Right lobe of liver (tissue), 4 donors: ENCODE results near the gene UFD1.

Experiments used
- CTCF ChIP-seq, 4 donors: fragments of 200-600 bp in 3 of 4; fragments of 450-650 bp in 1 of 4; IDR thresholded peaks; one replicate each; pipeline versions ENCODE4 v1.5.1 to v1.8.0; 2016 to 2022; ENCODE audit warnings: antibody characterized with exemption in 4 of 4, mild to moderate bottlenecking in 2 of 4
- POLR2A ChIP-seq: fragments of 450-650 bp; IDR thresholded peaks from one replicate; pipeline ENCODE4 v1.6.1; 2017; ENCODE audit warnings: antibody characterized with exemption, mild to moderate bottlenecking
- donor health status: DM: no; HTN: no; CAD: no.
- donor health status: DM: no; HTN: no; CAD: no.
- donor health status: DM: no; HTN: yes; CAD: no.

GRCh38 chr22:19516378-19517170 is 37.6 kb upstream of the UFD1 start:
- TF ChIP-seq CTCF (IDR thresholded peaks at IDR 0.05) (no peak), POLR2A (no peak)
